Measurements from ENCODE around the gene KRTAP20-2.

DNA sequence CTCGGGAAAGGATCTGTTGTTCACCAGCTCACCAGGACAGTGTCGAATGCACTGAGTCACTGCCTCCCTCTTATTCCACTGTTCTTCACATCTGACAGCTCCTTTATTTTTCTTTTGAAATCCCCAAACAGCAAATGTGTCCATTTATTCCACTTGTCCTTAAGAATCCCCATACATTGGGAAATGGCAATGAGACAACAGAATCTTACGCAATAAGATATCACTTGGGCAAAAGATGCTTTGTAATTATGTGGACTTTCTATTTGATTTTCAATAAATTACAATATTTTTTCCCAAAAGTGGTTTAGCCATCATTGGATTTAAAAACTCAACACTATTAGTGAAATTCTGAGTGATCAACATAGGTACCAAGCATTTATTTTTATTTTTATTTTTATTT, 3.7 kb downstream of the KRTAP20-2 start:
- TF ChIP-seq, protein P1, sequence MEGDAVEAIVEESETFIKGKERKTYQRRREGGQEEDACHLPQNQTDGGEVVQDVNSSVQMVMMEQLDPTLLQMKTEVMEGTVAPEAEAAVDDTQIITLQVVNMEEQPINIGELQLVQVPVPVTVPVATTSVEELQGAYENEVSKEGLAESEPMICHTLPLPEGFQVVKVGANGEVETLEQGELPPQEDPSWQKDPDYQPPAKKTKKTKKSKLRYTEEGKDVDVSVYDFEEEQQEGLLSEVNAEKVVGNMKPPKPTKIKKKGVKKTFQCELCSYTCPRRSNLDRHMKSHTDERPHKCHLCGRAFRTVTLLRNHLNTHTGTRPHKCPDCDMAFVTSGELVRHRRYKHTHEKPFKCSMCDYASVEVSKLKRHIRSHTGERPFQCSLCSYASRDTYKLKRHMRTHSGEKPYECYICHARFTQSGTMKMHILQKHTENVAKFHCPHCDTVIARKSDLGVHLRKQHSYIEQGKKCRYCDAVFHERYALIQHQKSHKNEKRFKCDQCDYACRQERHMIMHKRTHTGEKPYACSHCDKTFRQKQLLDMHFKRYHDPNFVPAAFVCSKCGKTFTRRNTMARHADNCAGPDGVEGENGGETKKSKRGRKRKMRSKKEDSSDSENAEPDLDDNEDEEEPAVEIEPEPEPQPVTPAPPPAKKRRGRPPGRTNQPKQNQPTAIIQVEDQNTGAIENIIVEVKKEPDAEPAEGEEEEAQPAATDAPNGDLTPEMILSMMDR (IDR thresholded peaks at IDR 0.05; ENCODE audit: low read depth, low read length), result no peak
- TF ChIP-seq POLR2A (IDR thresholded peaks at IDR 0.05; ENCODE audit: extremely low read depth, insufficient read length), result no peak
- TF ChIP-seq, protein P2, sequence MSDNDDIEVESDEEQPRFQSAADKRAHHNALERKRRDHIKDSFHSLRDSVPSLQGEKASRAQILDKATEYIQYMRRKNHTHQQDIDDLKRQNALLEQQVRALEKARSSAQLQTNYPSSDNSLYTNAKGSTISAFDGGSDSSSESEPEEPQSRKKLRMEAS (IDR thresholded peaks at IDR 0.05; ENCODE audit: low read depth, low read length), result no peak

Data from NB4 (cell line).